Heart right ventricle (tissue), 16 donors: ENCODE measurements around the gene DGKB. TPM values are rescaled to one million over a fixed set of nuclear protein-coding genes. Genes with fewer than 3 reads are reported as not detected.

Experiments used
- ATAC-seq, 8 donors: fragments of 200-7000 bp; cut with Tn5 transposase; one replicate each; pipeline ENCODE4 v1.9.1; 2020; ENCODE audit warnings: mild to moderate bottlenecking in 8 of 8, moderate library complexity in 8 of 8, moderate number of reproducible peaks in 1 of 8
- DNase-seq, 2 donors: peaks; one replicate each; pipeline ENCODE4 v3.0.0-alpha.2; 2020
- H3K27ac ChIP-seq, 10 donors: fragments of 200-600 bp; sonication (generic) in 2 of 10; one replicate each; pipeline versions ENCODE4 v1.5.0 to v1.8.0; 2020 to 2022; ENCODE audit warnings: mild to moderate bottlenecking in 3 of 10
- H3K27me3 ChIP-seq, 7 donors: fragments of 200-600 bp; one replicate each; pipeline ENCODE4 v1.8.0; 2021 to 2022; ENCODE audit warnings: mild to moderate bottlenecking in 2 of 7
- H3K36me3 ChIP-seq, 9 donors: fragments of 200-600 bp; sonication (generic) in 1 of 9; one replicate each; pipeline versions ENCODE4 v1.5.0 to v1.8.0; 2020 to 2022; ENCODE audit warnings: mild to moderate bottlenecking in 2 of 9
- H3K4me1 ChIP-seq, 9 donors: fragments of 200-600 bp; sonication (generic) in 1 of 9; one replicate each; pipeline versions ENCODE4 v1.5.0 to v1.8.0; 2020 to 2022; ENCODE audit warnings: mild to moderate bottlenecking in 4 of 9
- H3K4me3 ChIP-seq, 10 donors: fragments of 200-600 bp; sonication (generic) in 2 of 10; one replicate each; pipeline versions ENCODE4 v1.5.0 to v1.8.0; 2020 to 2022; ENCODE audit warnings: mild to moderate bottlenecking in 7 of 10, moderate library complexity in 2 of 10
- H3K9me3 ChIP-seq, 11 donors: fragments of 200-600 bp in 10 of 11; sonication (generic) in 2 of 11; one replicate each; pipeline versions ENCODE4 v1.5.0 to v1.8.0; 2013 to 2022; ENCODE audit warnings: mild to moderate bottlenecking in 2 of 11, control low read depth in 1 of 11, moderate library complexity in 1 of 11
- WGBS, 2 donors: extraction: QIAGEN DNeasy Blood & Tissue Kit; methylation state at CpG; one replicate each; pipeline ENCODE4 v1.1.7; 2013; ENCODE audit warnings: inconsistent platforms in 1 of 2; 5-methylcytosine and 5-hydroxymethylcytosine counted together
- intact Hi-C, 10 donors: fragments of 100-400 bp; cut with DNase I; formaldehyde crosslinking; loops; one replicate each; pipeline versions ENCODE4 v1.11.1 to v1.14.2; 2022
- polyA plus RNA-seq, 2 donors: library from polyadenylated mRNA; stranded (reverse); fragments of 200-250 nt; gene quantifications; one replicate each; pipeline ENCODE4 v1.2.3, GENCODE V29; 2013
- total RNA-seq, 10 donors: library from RNA; stranded (reverse); fragmentation: NEBNext Ultra II Directional in 3 of 10; extraction: Animal tissue kit (Norgen Biotek cat#: 25700) in 3 of 10; gene quantifications; one replicate each; pipeline versions ENCODE4 v1.2.1 to v1.2.4, GENCODE V29; 2021 to 2023
- TF ChIP-seq, protein P1 (sequence below), 9 donors: fragments of 200-600 bp; sonication (generic) in 2 of 9; IDR thresholded peaks; one replicate each; pipeline versions ENCODE4 v1.5.0 to v1.8.0; 2021 to 2022; ENCODE audit warnings: antibody characterized with exemption in 9 of 9, mild to moderate bottlenecking in 5 of 9, moderate library complexity in 1 of 9
- donor health status: Arrhythmogenic right ventricular cardiomyopathy.
- donor health status: ischemic (EF 13 %, LVEDD 7.1; RV severe dilation, severe dysfunction).
- donor health status: healthy with polysubstance abuse.
- donor health status: DM: no; HTN: yes; CAD: no.
- donor health status: DM: no; HTN: no; CAD: no.
- donor health status: ischemic (EF 25% LVEDD 6.9; RV normal size, moderate dysfunction).
- donor health status: ischemic (EF 25% LVEDD 5.7; RV mildly dilated, moderate dysfunction).
- donor health status: healthy.
- donor health status: DM: yes; HTN: yes; CAD: no.
- donor health status: Ischemic cardiomyopathy.
- donor health status: ischemic (EF 35%, LVEDD 5.7; RV mildly dilated, moderate dysfunction).
- donor health status: nonischemic (EF 11% LVEDD 7.7; RV severe dilation, severe dysfunction).
- donor health status: DM: yes; HTN: yes; CAD: no.
- donor health status: PGD.
- donor health status: ischemic (EF 29% LVEDD 5.4; RV normal size, mild dysfunction).
- donor health status: nonischemic (EF 23%, LVEDD 6.1; RV moderate dilation, normal function).

DGKB gene
- total and polyA plus RNA-seq, 12 donors: under 0.01 to 1.2 (median 0.77) TPM

DNA sequence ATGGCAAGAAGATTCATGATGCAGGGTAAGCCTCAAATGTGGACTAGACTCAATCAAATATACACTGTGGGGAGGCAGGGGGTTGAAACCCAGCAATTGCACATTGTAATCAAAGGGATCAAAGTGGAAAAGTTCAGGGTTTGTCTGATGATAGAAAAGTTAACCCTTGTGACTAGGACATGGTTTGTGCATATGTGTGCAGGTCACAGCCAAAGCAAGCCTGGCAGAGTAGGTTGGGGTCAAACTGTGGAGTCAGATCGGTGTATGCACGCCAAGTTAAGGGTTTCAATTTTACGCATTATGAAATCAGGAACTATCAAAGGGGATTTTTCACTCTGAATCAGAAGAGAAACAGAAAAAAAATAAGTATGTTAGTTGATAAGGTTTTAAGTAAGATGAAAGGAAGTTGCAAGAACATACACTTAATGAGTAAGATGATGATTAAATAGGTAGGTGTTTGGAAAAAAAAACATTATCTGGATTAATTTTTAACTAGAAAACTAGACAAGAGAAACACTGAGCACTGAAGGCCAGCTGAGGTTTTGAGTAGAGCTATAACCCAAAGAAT, 188.3 kb downstream of the DGKB start:
- 88 to 95% methylated on average over 3 of the region's 3 CpGs for WGBS, 2 donors
- Histone ChIP-seq H3K27me3 (no peaks in the 10 kb centered on the region), H3K36me3 (no peaks in the 10 kb centered on the region), H3K9me3 (no peaks in the 10 kb centered on the region), H3K4me3 (no peak overlapping the region), H3K27ac (no peak overlapping the region), H3K4me1 (peaks cover 0 to 6% (median 0%) of the 10 kb centered on the region in 9 donors)
- TF ChIP-seq, protein P1, sequence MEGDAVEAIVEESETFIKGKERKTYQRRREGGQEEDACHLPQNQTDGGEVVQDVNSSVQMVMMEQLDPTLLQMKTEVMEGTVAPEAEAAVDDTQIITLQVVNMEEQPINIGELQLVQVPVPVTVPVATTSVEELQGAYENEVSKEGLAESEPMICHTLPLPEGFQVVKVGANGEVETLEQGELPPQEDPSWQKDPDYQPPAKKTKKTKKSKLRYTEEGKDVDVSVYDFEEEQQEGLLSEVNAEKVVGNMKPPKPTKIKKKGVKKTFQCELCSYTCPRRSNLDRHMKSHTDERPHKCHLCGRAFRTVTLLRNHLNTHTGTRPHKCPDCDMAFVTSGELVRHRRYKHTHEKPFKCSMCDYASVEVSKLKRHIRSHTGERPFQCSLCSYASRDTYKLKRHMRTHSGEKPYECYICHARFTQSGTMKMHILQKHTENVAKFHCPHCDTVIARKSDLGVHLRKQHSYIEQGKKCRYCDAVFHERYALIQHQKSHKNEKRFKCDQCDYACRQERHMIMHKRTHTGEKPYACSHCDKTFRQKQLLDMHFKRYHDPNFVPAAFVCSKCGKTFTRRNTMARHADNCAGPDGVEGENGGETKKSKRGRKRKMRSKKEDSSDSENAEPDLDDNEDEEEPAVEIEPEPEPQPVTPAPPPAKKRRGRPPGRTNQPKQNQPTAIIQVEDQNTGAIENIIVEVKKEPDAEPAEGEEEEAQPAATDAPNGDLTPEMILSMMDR (IDR thresholded peaks at IDR 0.05): no peak
- ATAC-seq (peak in 1 of 8 donors; percentile 17), DNase-seq (no peak)
- intact Hi-C loops: loop anchor here in 3 of 10 donors (10.0 kb wide), 1 partner anchor 211 kb away; no protein-coding TSS in a partner anchor

DNA sequence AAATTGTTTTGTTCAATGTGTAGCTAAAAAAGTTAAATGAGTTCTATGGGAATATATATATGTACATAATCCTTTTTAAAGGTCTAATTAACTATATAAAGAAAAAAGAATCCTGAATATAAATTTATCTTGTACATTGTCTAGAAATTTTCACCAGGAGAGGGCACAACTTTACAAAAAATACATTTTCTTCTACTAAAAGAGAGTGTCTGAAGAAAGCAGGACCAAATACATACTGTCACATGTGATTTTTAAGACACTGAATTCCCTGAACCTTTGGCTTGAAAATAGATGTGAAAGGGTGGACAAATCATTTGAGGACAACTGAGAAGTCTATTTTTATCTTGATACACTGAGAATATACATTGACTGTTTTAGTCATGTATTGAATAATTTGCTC, 204.3 kb downstream of the DGKB start:
- Histone ChIP-seq H3K4me3 (no peak overlapping the region), H3K9me3 (no peaks in the 10 kb centered on the region), H3K36me3 (no peaks in the 10 kb centered on the region), H3K27ac (no peak overlapping the region), H3K27me3 (no peaks in the 10 kb centered on the region), H3K4me1 (no peaks in the 10 kb centered on the region)
- DNase-seq: no peak
- TF ChIP-seq, protein P1 (IDR thresholded peaks at IDR 0.05): no peak
- intact Hi-C loops: loop anchor here in 3 of 10 donors (10.0 kb wide), 2 partner anchors 1173 to 1413 kb away; no protein-coding TSS in a partner anchor
- no peak for ATAC-seq

DNA sequence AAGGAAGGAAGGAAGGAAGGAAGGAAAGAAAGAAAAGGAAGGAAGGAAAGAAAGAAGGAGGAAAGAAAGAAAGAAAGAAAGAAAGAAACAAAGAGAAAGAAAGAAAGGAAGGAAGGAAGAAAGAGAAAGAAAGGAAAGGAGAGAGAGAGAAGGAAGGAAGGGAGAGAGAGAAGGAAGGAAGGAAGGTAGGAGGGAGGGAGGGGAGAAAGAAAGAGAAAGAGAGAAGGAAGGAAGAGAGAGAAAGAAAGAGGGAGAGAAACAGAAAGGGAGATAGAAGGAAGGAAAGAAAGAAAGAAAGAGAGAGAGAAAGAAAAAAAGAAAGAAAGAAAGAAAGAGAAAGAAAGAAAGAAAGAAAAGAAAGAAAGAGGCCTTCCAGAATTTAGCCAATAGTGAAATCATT, 204.9 kb downstream of the DGKB start:
- Histone ChIP-seq H3K4me3 (no peak overlapping the region), H3K36me3 (no peaks in the 10 kb centered on the region), H3K9me3 (no peaks in the 10 kb centered on the region), H3K27ac (no peak overlapping the region), H3K27me3 (no peaks in the 10 kb centered on the region), H3K4me1 (no peaks in the 10 kb centered on the region)
- TF ChIP-seq, protein P1 (IDR thresholded peaks at IDR 0.05): no peak
- intact Hi-C loops: loop anchor here in 3 of 10 donors (10.0 kb wide), 2 partner anchors 1173 to 1413 kb away; no protein-coding TSS in a partner anchor
- DNase-seq (no peak), ATAC-seq (no peak)

DNA sequence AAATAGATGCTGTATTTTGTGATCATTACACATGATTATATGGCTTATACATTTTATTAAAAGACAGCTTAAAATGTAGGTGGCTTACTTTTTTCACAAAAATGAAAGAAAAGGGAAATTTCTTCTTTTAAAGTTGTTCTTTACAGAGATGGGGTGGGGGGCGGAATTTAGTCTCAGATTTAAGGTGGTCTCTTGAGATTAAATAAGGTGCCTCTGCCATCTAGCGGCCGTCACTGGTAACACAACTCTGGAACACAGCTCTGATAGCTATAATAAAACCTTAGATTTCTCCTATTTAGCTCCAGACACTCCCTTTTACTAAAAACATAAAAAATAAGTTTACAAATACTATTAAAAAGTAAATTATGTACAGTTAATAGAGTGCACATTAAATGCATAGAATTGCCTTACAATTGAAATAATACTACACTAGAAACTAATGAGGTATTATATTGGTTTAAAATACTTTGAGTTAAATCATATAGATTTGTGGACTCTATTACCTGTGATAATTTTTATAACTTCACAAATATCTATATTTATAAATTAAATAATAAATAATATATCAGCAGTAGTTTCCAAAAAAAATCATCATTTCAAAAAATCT, 210.9 kb downstream of the DGKB start:
- Histone ChIP-seq H3K36me3 (no peaks in the 10 kb centered on the region), H3K9me3 (no peaks in the 10 kb centered on the region), H3K27ac (no peak overlapping the region), H3K27me3 (no peaks in the 10 kb centered on the region), H3K4me3 (no peak overlapping the region), H3K4me1 (peaks cover 0 to 20% (median 0%) of the 10 kb centered on the region in 9 donors)
- peak; percentile 20 to 38 for DNase-seq
- WGBS, 2 donors: 3 to 6% methylated on average over 3 of the region's 3 CpGs
- no peak for ATAC-seq
- TF ChIP-seq, protein P1 (IDR thresholded peaks at IDR 0.05): peak; percentile 63 to 91 (median 87)
- intact Hi-C loops: loop anchor here (2.0 to 10.0 kb wide), 5 partner anchors 1167 to 1414 kb away; no protein-coding TSS in a partner anchor
